ENCODE measurements around the gene TSPAN32. TPM values are rescaled to one million over a fixed set of nuclear protein-coding genes. Genes with fewer than 3 reads are reported as not detected.

TSPAN32 gene
- polyA plus RNA-seq, 1 experiment: 0.14 TPM

- POLR2A ChIA-PET: no interaction called here
- no peak for TF ChIP-seq CTCF (IDR thresholded peaks at IDR 0.05; ENCODE audit: low read depth, low read length)
- CTCF ChIA-PET: no interaction called here
- H3K4me3 ChIP-seq (ENCODE audit: low read depth, low read length): no peak overlapping the region
- no peak overlapping the region for H3K27ac ChIP-seq (ENCODE audit: low read depth, low read length)
- peaks cover 21% of the 10 kb centered on the region for H3K27me3 ChIP-seq (ENCODE audit: control insufficient read depth, insufficient read depth, low read length)
- no peaks in the 10 kb centered on the region; the same call in 1 of the 2 replicates for H3K9me3 ChIP-seq (ENCODE audit: control insufficient read depth, insufficient read depth, low read length)
- no peak for DNase-seq (ENCODE audit: low read depth, low spot score)
Observed at GRCh38 chr11:2264366-2265053, 37.3 kb upstream of the TSPAN32 start.

DNA sequence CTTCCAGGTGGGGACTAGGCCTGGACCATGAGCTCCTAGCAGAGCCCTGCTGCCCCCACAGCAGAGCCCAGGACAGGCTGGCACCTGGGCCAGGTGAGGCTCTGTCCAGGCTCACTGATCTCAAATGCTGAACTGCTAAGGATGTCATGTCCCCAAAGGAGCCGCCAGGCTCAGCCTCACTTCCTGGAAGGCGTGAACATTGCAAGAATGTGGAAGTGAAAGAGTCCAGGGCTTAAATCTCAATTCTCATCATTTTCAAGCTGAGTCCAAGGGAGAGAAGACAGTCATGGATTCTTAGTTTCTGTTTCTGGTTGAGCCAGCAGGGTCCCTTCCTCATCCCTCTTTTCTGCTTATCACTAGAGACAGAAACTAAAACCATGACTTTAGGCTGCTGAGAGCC lies 36.4 kb upstream of the TSPAN32 start:
- H3K27ac ChIP-seq (ENCODE audit: low read depth, low read length): no peak overlapping the region
- no peak for DNase-seq (ENCODE audit: low read depth, low spot score)
- TF ChIP-seq CTCF (IDR thresholded peaks at IDR 0.05; ENCODE audit: low read depth, low read length): no peak
- ChIA-PET POLR2A (no interaction called here), CTCF (no interaction called here)
- H3K27me3 ChIP-seq (ENCODE audit: control insufficient read depth, insufficient read depth, low read length): peaks cover 22% of the 10 kb centered on the region
- H3K9me3 ChIP-seq (ENCODE audit: control insufficient read depth, insufficient read depth, low read length): no peaks in the 10 kb centered on the region; the same call in 1 of the 2 replicates
- no peak overlapping the region for H3K4me3 ChIP-seq (ENCODE audit: low read depth, low read length)

GRCh38 chr11:2265854-2266585 lies 35.8 kb upstream of the TSPAN32 start:
- CTCF ChIA-PET: no interaction called here
- DNase-seq (ENCODE audit: low read depth, low spot score): no peak
- peaks cover 27% of the 10 kb centered on the region for H3K27me3 ChIP-seq (ENCODE audit: control insufficient read depth, insufficient read depth, low read length)
- POLR2A ChIA-PET: no interaction called here
- no peak overlapping the region for H3K4me3 ChIP-seq (ENCODE audit: low read depth, low read length)
- no peak overlapping the region for H3K27ac ChIP-seq (ENCODE audit: low read depth, low read length)
- no peaks in the 10 kb centered on the region; the same call in 1 of the 2 replicates for H3K9me3 ChIP-seq (ENCODE audit: control insufficient read depth, insufficient read depth, low read length)
- no peak for TF ChIP-seq CTCF (IDR thresholded peaks at IDR 0.05; ENCODE audit: low read depth, low read length)

DNA sequence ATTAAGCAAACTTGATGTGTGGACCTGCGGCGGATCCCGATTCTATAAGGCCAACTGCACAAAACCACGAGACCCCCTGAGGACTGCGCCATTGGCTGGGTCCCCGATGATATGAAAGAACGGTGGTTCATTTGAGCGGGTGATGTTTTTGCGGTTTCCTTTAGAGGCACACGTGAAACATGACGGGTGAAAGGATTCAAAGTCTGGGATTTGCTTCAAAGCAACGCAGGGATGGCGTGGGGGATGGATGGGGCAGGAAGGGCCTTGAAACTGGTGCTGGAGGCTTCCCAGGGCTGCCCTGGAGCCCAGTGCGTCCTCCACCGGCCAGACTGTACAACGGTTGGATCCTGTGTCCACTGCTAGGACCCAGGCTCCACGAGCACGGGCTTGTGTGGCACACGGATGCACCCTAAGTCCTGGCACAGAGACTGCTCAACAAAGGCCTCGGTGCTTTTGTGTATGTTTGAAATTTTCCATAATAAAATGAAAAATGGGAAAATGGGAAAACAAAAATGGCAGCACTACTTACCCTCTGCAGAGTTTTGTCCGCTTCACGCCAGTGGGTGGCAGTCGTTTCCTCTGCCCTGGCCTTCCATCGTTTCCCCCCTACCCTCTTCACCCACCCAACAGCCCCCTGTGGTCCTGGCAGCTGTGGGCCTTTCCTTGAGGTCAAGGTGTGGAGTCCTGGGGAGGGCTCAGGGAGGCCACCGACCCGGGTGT lies 35.1 kb upstream of the TSPAN32 start:
- H3K9me3 ChIP-seq (ENCODE audit: control insufficient read depth, insufficient read depth, low read length): no peaks in the 10 kb centered on the region; the same call in 1 of the 2 replicates
- peaks cover 31% of the 10 kb centered on the region for H3K27me3 ChIP-seq (ENCODE audit: control insufficient read depth, insufficient read depth, low read length)
- ChIA-PET POLR2A (no interaction called here), CTCF (no interaction called here)
- H3K27ac ChIP-seq (ENCODE audit: low read depth, low read length): no peak overlapping the region
- TF ChIP-seq CTCF (IDR thresholded peaks at IDR 0.05; ENCODE audit: low read depth, low read length): no peak
- DNase-seq (ENCODE audit: low read depth, low spot score): no peak
- no peak overlapping the region for H3K4me3 ChIP-seq (ENCODE audit: low read depth, low read length)

Measured in AG04450 (cell line).